ENCODE data around the gene TBRG4.

DNA sequence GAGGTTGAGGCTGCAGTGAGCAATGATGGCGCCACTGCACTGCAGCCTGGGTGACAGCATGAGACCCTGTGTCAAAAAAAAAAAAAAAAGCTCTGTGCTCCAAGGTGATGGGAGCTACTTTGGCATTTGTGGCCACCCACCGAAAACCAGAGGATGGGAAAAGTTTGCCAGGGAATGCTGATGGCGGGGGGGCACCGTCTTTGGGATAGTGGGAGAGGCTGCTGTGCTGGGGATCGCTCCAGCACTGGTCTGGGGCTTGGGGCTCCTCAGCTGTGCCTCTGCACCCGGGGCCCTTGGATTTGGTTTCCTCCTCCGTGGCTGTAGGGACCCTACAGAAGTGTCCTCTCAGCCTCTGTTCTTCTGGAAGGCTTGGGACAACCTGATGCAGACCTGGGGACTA, 34.4 kb upstream of the TBRG4 start:
- TF ChIP-seq, protein P1, sequence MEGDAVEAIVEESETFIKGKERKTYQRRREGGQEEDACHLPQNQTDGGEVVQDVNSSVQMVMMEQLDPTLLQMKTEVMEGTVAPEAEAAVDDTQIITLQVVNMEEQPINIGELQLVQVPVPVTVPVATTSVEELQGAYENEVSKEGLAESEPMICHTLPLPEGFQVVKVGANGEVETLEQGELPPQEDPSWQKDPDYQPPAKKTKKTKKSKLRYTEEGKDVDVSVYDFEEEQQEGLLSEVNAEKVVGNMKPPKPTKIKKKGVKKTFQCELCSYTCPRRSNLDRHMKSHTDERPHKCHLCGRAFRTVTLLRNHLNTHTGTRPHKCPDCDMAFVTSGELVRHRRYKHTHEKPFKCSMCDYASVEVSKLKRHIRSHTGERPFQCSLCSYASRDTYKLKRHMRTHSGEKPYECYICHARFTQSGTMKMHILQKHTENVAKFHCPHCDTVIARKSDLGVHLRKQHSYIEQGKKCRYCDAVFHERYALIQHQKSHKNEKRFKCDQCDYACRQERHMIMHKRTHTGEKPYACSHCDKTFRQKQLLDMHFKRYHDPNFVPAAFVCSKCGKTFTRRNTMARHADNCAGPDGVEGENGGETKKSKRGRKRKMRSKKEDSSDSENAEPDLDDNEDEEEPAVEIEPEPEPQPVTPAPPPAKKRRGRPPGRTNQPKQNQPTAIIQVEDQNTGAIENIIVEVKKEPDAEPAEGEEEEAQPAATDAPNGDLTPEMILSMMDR (IDR thresholded peaks at IDR 0.05 in 8 of 11, conservative IDR thresholded peaks at IDR 0.05 in 3 of 11), result no peak
- TF ChIP-seq POLR2A (IDR thresholded peaks at IDR 0.05), result no peak

All from spleen (tissue), 7 donors.